GM12878 (cell line): ENCODE results near the gene CST6. TPM values are rescaled to one million over a fixed set of nuclear protein-coding genes. Genes with fewer than 3 reads are reported as not detected.
A peak's percentile ranks its signal among the peaks of the same experiment; 100 is the strongest.

Experiments
- ATAC-seq: fragments of 200-7000 bp; cut with Tn5 transposase; 3 replicates; pipeline ENCODE4 v1.9.1; 2020; ENCODE audit warnings: mild to moderate bottlenecking, moderate library complexity
- BruUV-seq: library from RNA; stranded (reverse); fragments of 400-500 nt; replicated peaks from 2 replicates; lab custom pipeline; 2021; lab: Mats Ljungman, UMichigan
- CTCF ChIA-PET: fragments of 300-600 bp; sonication (Branson Sonifier 250); formaldehyde crosslinking; extraction: SDS; loops from one replicate; lab custom pipeline; 2021; ENCODE audit warnings: inconsistent platforms; lab: Yijun Ruan, JAX
- POLR2A ChIA-PET: fragments of 350-600 bp; formaldehyde crosslinking; extraction: SDS; loops from one replicate; lab custom pipeline; 2021; ENCODE audit warnings: inconsistent platforms; lab: Charles Lee
- RAD21 ChIA-PET: fragments of 300-600 bp; sonication (Branson Sonifier 250); formaldehyde crosslinking; loops from one replicate; lab custom pipeline; 2023; ENCODE audit warnings: antibody characterized with exemption; ENCODE audit not compliant: unreplicated experiment; lab: Charles Lee
- SMC1A ChIA-PET: fragments of 300-600 bp; sonication (Branson Sonifier 250); formaldehyde crosslinking; loops from one replicate; lab custom pipeline; 2023; ENCODE audit not compliant: unreplicated experiment, uncharacterized antibody; lab: Charles Lee
- DNase-seq: peaks from one replicate; pipeline ENCODE4 v3.0.0-alpha.2; 2011; ENCODE audit warnings: low read depth, low spot score
- FAIRE-seq: peaks from 3 replicates; lab custom pipeline; 2011; peaks lifted over from hg19 to GRCh38; lab: Jason Lieb, UNC
- H2AFZ ChIP-seq: 2 replicates; pipeline ENCODE4 v1.6.0; 2011; ENCODE audit warnings: low read depth, low read length, control low read depth; ENCODE audit not compliant: control insufficient read depth
- H3K27ac ChIP-seq: 2 replicates; pipeline ENCODE4 v1.5.1; 2011; ENCODE audit warnings: control low read depth; ENCODE audit not compliant: control insufficient read depth, insufficient read depth
- H3K27me3 ChIP-seq, 2 experiments: replicated peaks in 1 of 2; 2 replicates each; pipeline versions ENCODE4 v1.6.0 to v1.6.1; 2011; ENCODE audit warnings: low read length in 1 of 2; ENCODE audit not compliant: control insufficient read depth in 2 of 2, insufficient read depth in 2 of 2
- H3K36me3 ChIP-seq, 2 experiments: 2 replicates each; pipeline ENCODE4 v1.5.1; 2011; ENCODE audit warnings: low read length in 1 of 2; ENCODE audit not compliant: control insufficient read depth in 2 of 2, insufficient read depth in 2 of 2
- H3K4me1 ChIP-seq: 2 replicates; pipeline ENCODE4 v1.6.1; 2011; ENCODE audit warnings: mild to moderate bottlenecking, low read length, moderate library complexity, mixed read lengths; ENCODE audit not compliant: control insufficient read depth, insufficient read depth
- H3K4me2 ChIP-seq: 2 replicates; pipeline ENCODE4 v1.6.0; 2011; ENCODE audit warnings: control low read depth; ENCODE audit not compliant: control insufficient read depth, insufficient read depth
- H3K4me3 ChIP-seq: fragments of 200-600 bp; sonication (generic); 2 replicates; pipeline ENCODE4 v1.5.1; 2016
- H3K79me2 ChIP-seq: 2 replicates; pipeline ENCODE4 v1.6.0; 2011; ENCODE audit warnings: low read length; ENCODE audit not compliant: control insufficient read depth, insufficient read depth
- H3K9ac ChIP-seq: 2 replicates; pipeline ENCODE4 v1.8.0; 2011; ENCODE audit warnings: low read length, control low read depth, mixed read lengths; ENCODE audit not compliant: control insufficient read depth, insufficient read depth
- H3K9me3 ChIP-seq: replicated peaks from 3 replicates; pipeline ENCODE4 v1.5.1; 2011; ENCODE audit warnings: mild to moderate bottlenecking, low read length; ENCODE audit not compliant: control insufficient read depth, insufficient read depth
- H4K20me1 ChIP-seq: 2 replicates; pipeline ENCODE4 v1.6.0; 2011; ENCODE audit not compliant: control insufficient read depth, insufficient read depth
- EED ChIP-seq: sonication (generic); IDR thresholded peaks from 2 replicates; pipeline ENCODE4 v1.6.1; 2016; ENCODE audit warnings: antibody characterized with exemption, low read depth
- HDAC6 ChIP-seq: fragments of 200-600 bp; sonication (generic); IDR thresholded peaks from one replicate; pipeline ENCODE4 v1.8.0; 2017; ENCODE audit warnings: antibody characterized with exemption; ENCODE audit not compliant: unreplicated experiment
- HDGF ChIP-seq: fragments of 450-650 bp; IDR thresholded peaks from 2 replicates; pipeline ENCODE4 v1.6.1; 2016; ENCODE audit warnings: antibody characterized with exemption
- KAT2A ChIP-seq: conservative IDR thresholded peaks from 2 replicates; pipeline ENCODE4 v1.6.1; 2011; ENCODE audit warnings: low read depth, low read length; ENCODE audit not compliant: control insufficient read depth
- POLR2A ChIP-seq: IDR thresholded peaks from 2 replicates; pipeline ENCODE4 v1.6.1; 2011; ENCODE audit warnings: low read depth, mild to moderate bottlenecking, low read length
- RFX5 ChIP-seq: IDR thresholded peaks from 2 replicates; pipeline ENCODE4 v1.6.1; 2011; ENCODE audit warnings: low read depth, low read length, improper control_type of control experiment
- STAT3 ChIP-seq: IDR thresholded peaks from 2 replicates; pipeline ENCODE4 v1.6.1; 2011; ENCODE audit warnings: low read depth, low read length, improper control_type of control experiment
- WGBS: methylation state at CpG from one replicate; pipeline ENCODE4 v1.1.6; 2016; ENCODE audit warnings: low lambda C conversion rate; ENCODE audit not compliant: insufficient replicate concordance, insufficient coverage; ENCODE audit errors: missing lambda C conversion rate; 5-methylcytosine and 5-hydroxymethylcytosine counted together
- in situ Hi-C: fragments of 300-500 bp; cut with MboI; formaldehyde crosslinking; loops from 9 replicates; pipeline ENCODE4 v1.14.3; 2018; ENCODE audit warnings: mixed read lengths
- intact Hi-C: fragments of 100-400 bp; cut with micrococcal nuclease; formaldehyde crosslinking; loops from one replicate; pipeline ENCODE4 v1.14.2; 2022; ENCODE audit not compliant: unreplicated experiment
- polyA plus RNA-seq, 11 experiments: library from polyadenylated mRNA; depleted of rRNA in 4 of 11; unstranded in 6 of 11; stranded (reverse) in 5 of 11; fragments of >200 nt; fragmentation: Nextera tagmentation in 4 of 11; fragmentation: Illumina TruSeq in 1 of 11; extraction: Ambion mirVana in 4 of 11; extraction: Trizol in 1 of 11; gene quantifications; 1 replicate in 1 of 11; 2 replicates in 10 of 11; pipeline versions ENCODE4 v1.2.1 to v1.2.3, GENCODE V29; 2011 to 2016; ENCODE audit warnings: inconsistent platforms in 2 of 11, missing spikeins in 2 of 11, low read depth in 1 of 11
- total RNA-seq, 4 experiments: library from RNA; depleted of rRNA in 3 of 4; stranded (reverse); fragments of >200 nt in 3 of 4; fragmentation: Illumina TruSeq in 1 of 4; extraction: Trizol in 1 of 4; gene quantifications; 2 replicates each; pipeline versions ENCODE4 v1.2.1 to v1.2.3, GENCODE V29; 2013 to 2021
- TF ChIP-seq, protein P1 (sequence below): IDR thresholded peaks from 2 replicates; pipeline ENCODE4 v1.6.1; 2011; ENCODE audit warnings: mild to moderate bottlenecking, low read depth, low read length, moderate library complexity; ENCODE audit not compliant: insufficient replicate concordance
- TF ChIP-seq, protein P2 (sequence below): fragments of 450-650 bp; IDR thresholded peaks from 2 replicates; pipeline ENCODE4 v1.6.1; 2017; ENCODE audit warnings: mild to moderate bottlenecking, moderate library complexity

The CST6 gene
- total and polyA plus RNA-seq, 10 of the 15 experiments (the other 5 are each of a cell fraction or from before 2014, with no cell fraction given) = not detected

DNA sequence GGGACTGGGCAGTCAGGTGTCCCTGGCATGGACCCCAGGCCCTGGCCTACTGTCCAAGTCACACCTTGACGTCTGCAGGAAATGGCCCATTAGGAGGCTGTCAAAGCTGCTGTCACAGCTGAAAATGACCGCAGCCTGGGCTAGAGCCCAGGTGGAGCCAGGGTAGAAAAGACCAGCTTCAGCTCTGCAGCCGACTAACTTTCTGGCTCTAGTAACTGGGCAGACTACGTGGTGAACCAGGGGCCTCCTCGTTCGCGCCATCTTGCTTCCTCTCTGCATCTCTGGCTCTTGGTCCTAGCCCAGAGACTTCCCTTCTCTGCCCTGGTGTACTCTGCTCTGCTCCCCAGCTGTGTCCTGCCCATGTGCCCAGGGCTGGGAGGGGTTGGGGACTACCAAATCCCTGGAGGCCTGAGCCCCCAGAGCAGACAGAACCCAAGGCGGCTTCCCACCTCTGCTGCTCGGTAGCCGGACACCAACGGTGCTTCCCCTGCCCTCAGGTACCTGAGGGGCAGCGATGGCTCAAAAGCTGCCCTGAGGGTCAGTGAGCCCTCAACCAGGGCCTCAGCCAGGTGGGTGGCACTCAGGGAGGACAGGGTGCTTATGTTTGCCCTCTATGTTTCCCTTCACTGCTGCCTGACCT, 30.6 kb upstream of the CST6 start:
- SMC1A ChIA-PET = no interaction called here
- RAD21 ChIA-PET = no interaction called here
- no peak overlapping the region for H3K9ac ChIP-seq
- ATAC-seq = no peak; the same call in 2 of the 3 replicates
- H3K27ac ChIP-seq = no peak overlapping the region
- no peaks in the 10 kb centered on the region for H3K27me3 ChIP-seq
- FAIRE-seq = no peak
- no peaks in the 10 kb centered on the region for H3K79me2 ChIP-seq
- in situ Hi-C loops (no loop called here), intact Hi-C loops (no loop called here)
- H3K4me1 ChIP-seq = no peaks in the 10 kb centered on the region
- no peaks in the 10 kb centered on the region for H3K9me3 ChIP-seq
- TF ChIP-seq POLR2A (0 out of 2 replicates have a peak, but pooled peaks have one; percentile 28), KAT2A (no peak)
- peaks cover 2 to 20% of the 10 kb centered on the region in 2 experiments; a peak in 3 of 4 replicates for H3K36me3 ChIP-seq
- H2AFZ ChIP-seq = no peak overlapping the region
- DNase-seq = no peak
- H4K20me1 ChIP-seq = no peaks in the 10 kb centered on the region
- POLR2A ChIA-PET = interaction anchor here (0.5 kb wide), 1 partner anchor 51 kb away, joined by 3 read pairs; no protein-coding TSS in a partner anchor
- BruUV-seq = no TSS peak
- H3K4me2 ChIP-seq = no peak overlapping the region
- no peak overlapping the region for H3K4me3 ChIP-seq
- CTCF ChIA-PET = interaction anchor here (0.9 to 1.1 kb wide), 2 partner anchors 154 to 202 kb away, joined by 3 read pairs; no protein-coding TSS in a partner anchor
- WGBS = 73% methylated on average over 12 of the region's 12 CpGs

DNA sequence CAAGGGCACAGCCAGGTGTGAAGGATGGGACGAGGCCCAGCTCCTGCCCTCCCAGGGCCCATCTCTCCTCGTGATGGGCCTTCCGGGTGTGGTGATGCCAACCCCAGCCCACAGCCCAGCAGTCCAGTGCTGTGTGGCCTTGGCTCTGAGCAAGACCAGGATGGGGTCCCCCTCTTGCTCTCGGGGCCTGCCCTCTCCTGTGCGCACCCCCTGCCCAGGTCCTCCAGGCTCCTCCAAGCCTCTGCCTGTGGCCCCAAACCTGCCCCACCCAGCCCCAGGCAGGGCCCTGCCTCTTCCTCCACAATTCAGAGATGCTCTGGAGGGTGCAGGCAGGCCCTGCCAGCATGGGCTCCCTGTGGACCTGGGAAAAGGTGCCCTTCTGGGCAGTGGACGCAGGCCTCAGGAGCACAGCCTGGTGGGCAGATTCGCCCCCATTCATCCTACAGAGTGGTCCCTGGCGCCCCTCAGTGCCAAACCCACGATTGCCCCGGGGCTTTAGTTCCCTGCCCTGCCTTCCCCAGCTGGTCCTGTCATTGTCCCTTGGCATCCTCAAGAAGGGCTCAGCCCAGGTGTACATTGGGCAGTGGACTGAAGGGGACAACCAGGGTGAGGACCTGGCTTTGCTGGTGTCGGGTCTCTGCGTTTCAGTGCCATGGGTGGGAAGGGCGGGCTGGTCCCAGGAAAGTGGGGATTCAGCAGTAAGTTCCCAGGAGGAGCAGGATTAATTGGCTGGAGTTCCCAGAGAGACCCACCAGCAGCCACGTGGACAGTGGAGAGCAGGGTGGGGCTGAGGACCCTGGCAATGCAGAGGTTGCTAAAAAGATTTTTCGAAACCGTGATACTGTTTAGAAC, 29.6 kb upstream of the CST6 start:
- no peaks in the 10 kb centered on the region for H3K79me2 ChIP-seq
- no peak overlapping the region for H3K27ac ChIP-seq
- ChIA-PET POLR2A (interaction anchor here (0.5 kb wide), 1 partner anchor 52 kb away, joined by 3 read pairs; no protein-coding TSS in a partner anchor), SMC1A (interaction anchor here (0.6 to 4.4 kb wide), 2 partner anchors 98 to 318 kb away, joined by 3 to 28 read pairs; no protein-coding TSS in a partner anchor), RAD21 (interaction anchor here (1.9 kb wide), 1 partner anchor 92 kb away, joined by 5 read pairs; the partner anchor contains the start of gene CCDC85B), CTCF (interaction anchor here (0.9 to 4.8 kb wide), 2 partner anchors 97 to 153 kb away, joined by 3 to 51 read pairs; no protein-coding TSS in a partner anchor)
- no peak overlapping the region for H3K9ac ChIP-seq
- no peaks in the 10 kb centered on the region for H3K4me1 ChIP-seq
- WGBS = 77% methylated on average over 14 of the region's 16 CpGs
- H3K27me3 ChIP-seq = no peaks in the 10 kb centered on the region
- no peak overlapping the region for H3K4me3 ChIP-seq
- H2AFZ ChIP-seq = no peak overlapping the region
- DNase-seq (no peak), FAIRE-seq (no peak), ATAC-seq (no peak; the same call in 2 of the 3 replicates)
- H3K9me3 ChIP-seq = no peaks in the 10 kb centered on the region
- no TSS peak for BruUV-seq
- H3K4me2 ChIP-seq = no peak overlapping the region
- H3K36me3 ChIP-seq = peaks cover 0 to 12% of the 10 kb centered on the region in 2 experiments; a peak in 3 of 4 replicates
- in situ Hi-C loops = no loop called here
- intact Hi-C loops = no loop called here
- H4K20me1 ChIP-seq = no peaks in the 10 kb centered on the region
- no peak for TF ChIP-seq HDAC6
- no peak for TF ChIP-seq EED
- no peak for TF ChIP-seq HDGF
- TF ChIP-seq, protein P1, sequence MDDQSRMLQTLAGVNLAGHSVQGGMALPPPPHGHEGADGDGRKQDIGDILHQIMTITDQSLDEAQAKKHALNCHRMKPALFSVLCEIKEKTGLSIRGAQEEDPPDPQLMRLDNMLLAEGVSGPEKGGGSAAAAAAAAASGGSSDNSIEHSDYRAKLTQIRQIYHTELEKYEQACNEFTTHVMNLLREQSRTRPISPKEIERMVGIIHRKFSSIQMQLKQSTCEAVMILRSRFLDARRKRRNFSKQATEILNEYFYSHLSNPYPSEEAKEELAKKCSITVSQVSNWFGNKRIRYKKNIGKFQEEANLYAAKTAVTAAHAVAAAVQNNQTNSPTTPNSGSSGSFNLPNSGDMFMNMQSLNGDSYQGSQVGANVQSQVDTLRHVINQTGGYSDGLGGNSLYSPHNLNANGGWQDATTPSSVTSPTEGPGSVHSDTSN = no peak
- TF ChIP-seq, protein P2, sequence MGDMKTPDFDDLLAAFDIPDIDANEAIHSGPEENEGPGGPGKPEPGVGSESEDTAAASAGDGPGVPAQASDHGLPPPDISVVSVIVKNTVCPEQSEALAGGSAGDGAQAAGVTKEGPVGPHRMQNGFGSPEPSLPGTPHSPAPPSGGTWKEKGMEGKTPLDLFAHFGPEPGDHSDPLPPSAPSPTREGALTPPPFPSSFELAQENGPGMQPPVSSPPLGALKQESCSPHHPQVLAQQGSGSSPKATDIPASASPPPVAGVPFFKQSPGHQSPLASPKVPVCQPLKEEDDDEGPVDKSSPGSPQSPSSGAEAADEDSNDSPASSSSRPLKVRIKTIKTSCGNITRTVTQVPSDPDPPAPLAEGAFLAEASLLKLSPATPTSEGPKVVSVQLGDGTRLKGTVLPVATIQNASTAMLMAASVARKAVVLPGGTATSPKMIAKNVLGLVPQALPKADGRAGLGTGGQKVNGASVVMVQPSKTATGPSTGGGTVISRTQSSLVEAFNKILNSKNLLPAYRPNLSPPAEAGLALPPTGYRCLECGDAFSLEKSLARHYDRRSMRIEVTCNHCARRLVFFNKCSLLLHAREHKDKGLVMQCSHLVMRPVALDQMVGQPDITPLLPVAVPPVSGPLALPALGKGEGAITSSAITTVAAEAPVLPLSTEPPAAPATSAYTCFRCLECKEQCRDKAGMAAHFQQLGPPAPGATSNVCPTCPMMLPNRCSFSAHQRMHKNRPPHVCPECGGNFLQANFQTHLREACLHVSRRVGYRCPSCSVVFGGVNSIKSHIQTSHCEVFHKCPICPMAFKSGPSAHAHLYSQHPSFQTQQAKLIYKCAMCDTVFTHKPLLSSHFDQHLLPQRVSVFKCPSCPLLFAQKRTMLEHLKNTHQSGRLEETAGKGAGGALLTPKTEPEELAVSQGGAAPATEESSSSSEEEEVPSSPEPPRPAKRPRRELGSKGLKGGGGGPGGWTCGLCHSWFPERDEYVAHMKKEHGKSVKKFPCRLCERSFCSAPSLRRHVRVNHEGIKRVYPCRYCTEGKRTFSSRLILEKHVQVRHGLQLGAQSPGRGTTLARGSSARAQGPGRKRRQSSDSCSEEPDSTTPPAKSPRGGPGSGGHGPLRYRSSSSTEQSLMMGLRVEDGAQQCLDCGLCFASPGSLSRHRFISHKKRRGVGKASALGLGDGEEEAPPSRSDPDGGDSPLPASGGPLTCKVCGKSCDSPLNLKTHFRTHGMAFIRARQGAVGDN = no peak
- TF ChIP-seq STAT3 = no peak
- no peak for TF ChIP-seq RFX5
